ENCODE data around the gene SMS.
"Not testable (repeated sequence)": the region's sequence is repeated elsewhere in the genome, so short reads cannot be mapped to it uniquely, and the experiment has no call there.

The SMS gene

GRCh38 chrX:21952624-21953023, 12.1 kb downstream of the SMS start:
- TF ChIP-seq CTCF (IDR thresholded peaks at IDR 0.05; ENCODE audit: unreplicated experiment in 3 of 3), result no peak
- H3K27me3 Mint-ChIP-seq (ENCODE audit: low read depth), result no peaks in the 10 kb centered on the region
- peak overlapping the region in 2 of 3 experiments; percentile 31 to 49 for H3K4me3 Mint-ChIP-seq
- peaks cover 65% of the 10 kb centered on the region for H3K4me1 Mint-ChIP-seq
- no peaks in the 10 kb centered on the region for H3K9me3 Mint-ChIP-seq
- H3K27ac Mint-ChIP-seq, result peak overlapping the region; percentile 92 to 98 (median 97)
- peaks cover 29% of the 10 kb centered on the region for H3K36me3 Mint-ChIP-seq (ENCODE audit: low read depth)

- H3K4me1 Mint-ChIP-seq, result peaks cover 58% of the 10 kb centered on the region
- H3K4me3 Mint-ChIP-seq, result peak overlapping the region; percentile 31 to 62 (median 49)
These were observed 12.8 kb downstream of the SMS start for GRCh38 chrX:21953195-21953830.

GRCh38 chrX:21955403-21956189, 15.1 kb downstream of the SMS start:
- peak overlapping the region in 2 of 3 experiments; percentile 40 to 44 for H3K4me3 Mint-ChIP-seq
- H3K36me3 Mint-ChIP-seq (ENCODE audit: low read depth), result peaks cover 33% of the 10 kb centered on the region
- H3K27ac Mint-ChIP-seq, result peak overlapping the region; percentile 92 to 98 (median 97)
- TF ChIP-seq CTCF (IDR thresholded peaks at IDR 0.05; ENCODE audit: unreplicated experiment in 3 of 3), result no peak
- H3K4me1 Mint-ChIP-seq, result peaks cover 67% of the 10 kb centered on the region
- no peaks in the 10 kb centered on the region for H3K27me3 Mint-ChIP-seq (ENCODE audit: low read depth)
- no peaks in the 10 kb centered on the region for H3K9me3 Mint-ChIP-seq

More at GRCh38 chrX:21953195-21953830, 12.8 kb downstream of the SMS start:
- Mint-ChIP-seq H3K27ac (peak overlapping the region; percentile 92 to 98 (median 97)), H3K36me3 (ENCODE audit: low read depth) (peaks cover 36% of the 10 kb centered on the region)
- not testable (repeated sequence) for H3K9me3 Mint-ChIP-seq; H3K27me3 Mint-ChIP-seq (ENCODE audit: low read depth)

- no peak for TF ChIP-seq CTCF (IDR thresholded peaks at IDR 0.05; ENCODE audit: unreplicated experiment in 3 of 3)
- Mint-ChIP-seq H3K36me3 (ENCODE audit: low read depth) (peaks cover 33% of the 10 kb centered on the region), H3K9me3 (no peaks in the 10 kb centered on the region), H3K27ac (no peak overlapping the region), H3K27me3 (ENCODE audit: low read depth) (no peaks in the 10 kb centered on the region), H3K4me1 (peaks cover 72% of the 10 kb centered on the region), H3K4me3 (no peak overlapping the region)
These were observed 16.3 kb downstream of the SMS start for GRCh38 chrX:21956783-21957182.

GRCh38 chrX:21958187-21958586, 17.7 kb downstream of the SMS start:
- Mint-ChIP-seq H3K27ac (peak overlapping the region in 2 of 3 experiments; percentile 58 to 64), H3K4me1 (peaks cover 63% of the 10 kb centered on the region), H3K9me3 (no peaks in the 10 kb centered on the region), H3K27me3 (ENCODE audit: low read depth) (no peaks in the 10 kb centered on the region), H3K4me3 (no peak overlapping the region), H3K36me3 (ENCODE audit: low read depth) (peaks cover 33% of the 10 kb centered on the region)
- no peak for TF ChIP-seq CTCF (IDR thresholded peaks at IDR 0.05; ENCODE audit: unreplicated experiment in 3 of 3)

GRCh38 chrX:21958916-21959315, 18.4 kb downstream of the SMS start:
- Mint-ChIP-seq H3K27me3 (ENCODE audit: low read depth) (no peaks in the 10 kb centered on the region), H3K9me3 (no peaks in the 10 kb centered on the region), H3K4me1 (peaks cover 63% of the 10 kb centered on the region), H3K27ac (peak overlapping the region in 2 of 3 experiments; percentile 58 to 64), H3K4me3 (no peak overlapping the region), H3K36me3 (ENCODE audit: low read depth) (peaks cover 33% of the 10 kb centered on the region)
- TF ChIP-seq CTCF (IDR thresholded peaks at IDR 0.05; ENCODE audit: unreplicated experiment in 3 of 3), result no peak
